Measurements from ENCODE around the gene MED13L. TPM values are rescaled to one million over a fixed set of nuclear protein-coding genes. Genes with fewer than 3 reads are reported as not detected.

The MED13L gene
- total RNA-seq, 5 donors from 2014 or later (not counting 1 experiment from before 2014, with no cell fraction given): 126 to 216 (median 133) TPM

DNA sequence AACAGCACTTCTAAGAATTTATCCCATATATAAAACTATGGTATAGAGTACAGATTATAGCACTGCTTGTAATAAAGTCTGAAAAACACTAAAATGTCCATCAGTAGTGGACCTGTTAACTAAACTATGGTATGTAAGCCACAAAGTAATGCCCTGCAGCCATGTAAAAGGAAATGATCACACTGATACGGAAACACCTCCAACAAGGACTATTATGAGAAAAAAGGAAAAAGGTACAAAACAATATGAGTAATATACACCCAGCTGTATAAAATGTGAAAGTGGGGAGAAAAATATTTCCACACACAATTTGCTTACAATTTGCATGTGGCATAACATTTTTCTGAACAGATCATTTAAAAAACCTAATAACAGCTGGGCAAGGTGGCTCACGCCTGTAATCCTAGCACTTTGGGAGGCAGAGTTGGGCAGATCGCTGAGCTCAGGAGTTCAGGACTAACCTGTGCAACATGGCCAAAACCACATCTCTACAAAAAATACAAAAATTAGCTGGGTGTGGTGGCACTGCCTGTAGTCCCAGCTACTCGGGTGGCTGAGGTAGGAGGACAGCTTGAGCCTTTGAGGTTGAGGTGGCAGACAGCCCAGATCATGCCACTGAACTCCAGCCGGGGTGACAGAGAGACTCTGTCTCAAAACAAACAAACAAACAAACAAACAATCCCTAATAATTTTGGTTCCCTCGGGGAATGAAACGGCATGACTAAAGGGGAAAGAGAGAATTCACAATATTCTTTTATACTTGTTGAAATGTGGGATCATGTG, 250.5 kb downstream of the MED13L start:
- Mint-ChIP-seq H3K4me3 (no peak overlapping the region), H3K27me3 (no peaks in the 10 kb centered on the region), H3K27ac (peak overlapping the region; percentile 54 to 67), H3K4me1 (peaks cover 43 to 48% (median 45%) of the 10 kb centered on the region in 3 donors), H3K36me3 (peaks cover 16% of the 10 kb centered on the region), H3K9me3 (no peaks in the 10 kb centered on the region)
- no peak for ATAC-seq (replicated peaks in 1 of 4)
- H3K9me3 ChIP-seq: no peaks in the 10 kb centered on the region
- H3K4me3 ChIP-seq (ENCODE audit: control insufficient read depth in 1 of 2, extremely low read depth in 1 of 2, low read length in 1 of 2): no peak overlapping the region
- H3K27ac ChIP-seq (ENCODE audit: low read length): no peak overlapping the region
- POLR2A ChIA-PET: interaction anchor here in 1 of 2 donors (0.6 kb wide), 1 partner anchor 13 kb away, joined by 5 read pairs; no protein-coding TSS in a partner anchor
- no CpG with 5 or more reads among the region's 7 CpGs for WGBS (ENCODE audit: insufficient coverage)
- H3K4me1 ChIP-seq (ENCODE audit: control insufficient read depth in 1 of 2, extremely low read depth in 1 of 2, insufficient read depth in 2 of 2, low read length in 2 of 2): no peaks in the 10 kb centered on the region
- H3K27me3 ChIP-seq (replicated peaks in 1 of 2; ENCODE audit: control insufficient read depth in 2 of 2, extremely low read depth in 1 of 2, insufficient read depth in 2 of 2, low read length in 1 of 2): no peaks in the 10 kb centered on the region
- H3K36me3 ChIP-seq (ENCODE audit: control insufficient read depth in 2 of 2, extremely low read depth in 1 of 2, insufficient read depth in 1 of 2, low read length in 1 of 2): no peaks in the 10 kb centered on the region
- CTCF ChIA-PET: interaction anchor here in 1 of 2 donors (0.6 kb wide), 1 partner anchor 791 kb away, joined by 3 read pairs; no protein-coding TSS in a partner anchor
- DNase-seq: no peak

DNA sequence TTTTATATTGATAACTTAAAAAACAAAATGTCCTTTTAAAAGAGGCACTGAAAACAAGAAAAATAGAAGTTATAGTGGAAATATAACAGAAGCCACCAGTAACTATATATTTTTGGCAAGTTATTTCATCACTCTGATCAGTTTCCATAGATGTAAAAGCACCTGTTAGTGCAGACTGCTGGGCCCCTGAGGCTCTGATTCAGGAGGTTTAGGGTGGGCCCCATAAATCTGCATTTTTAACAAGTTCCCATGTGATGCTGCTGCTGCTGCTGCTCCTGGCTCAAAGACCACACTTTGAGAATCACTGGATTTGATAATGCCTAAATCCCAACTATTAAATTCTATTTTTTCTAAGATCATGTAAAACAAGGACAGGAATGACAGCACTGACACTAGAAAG, 251.1 kb downstream of the MED13L start:
- H3K9me3 Mint-ChIP-seq: no peaks in the 10 kb centered on the region
- no peaks in the 10 kb centered on the region for H3K27me3 ChIP-seq (replicated peaks in 1 of 2; ENCODE audit: control insufficient read depth in 2 of 2, extremely low read depth in 1 of 2, insufficient read depth in 2 of 2, low read length in 1 of 2)
- H3K4me1 Mint-ChIP-seq: peaks cover 43 to 48% (median 45%) of the 10 kb centered on the region in 3 donors

DNA sequence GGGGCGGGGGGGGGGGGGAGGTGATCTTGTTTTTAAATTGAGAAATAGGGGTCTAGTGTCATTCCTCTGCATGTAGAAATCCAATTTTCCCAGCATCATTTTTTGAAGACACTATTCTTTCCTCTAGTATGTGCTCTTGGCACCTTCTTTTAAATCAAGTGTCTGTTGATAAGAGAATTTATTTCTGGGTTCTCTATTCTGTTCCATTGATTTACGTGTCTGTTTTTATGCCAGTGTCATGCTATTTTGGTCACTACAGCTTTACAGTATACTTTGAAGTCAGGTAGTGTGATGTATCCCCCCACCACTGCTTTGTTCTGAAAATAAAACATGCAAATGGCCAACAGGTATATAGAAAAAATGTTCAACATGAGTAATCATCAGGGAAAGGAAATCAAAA, 252.7 kb downstream of the MED13L start:
- H3K4me3 Mint-ChIP-seq: no peak overlapping the region
- H3K9me3 Mint-ChIP-seq: no peaks in the 10 kb centered on the region
- ChIA-PET CTCF (interaction anchor here in 1 of 2 donors (0.5 kb wide), 1 partner anchor 545 kb away, joined by 3 read pairs; no protein-coding TSS in a partner anchor), POLR2A (interaction anchor here in 1 of 2 donors (0.6 kb wide), 2 partner anchors 204 to 483 kb away, joined by 6 to 9 read pairs; no protein-coding TSS in a partner anchor)
- ATAC-seq (replicated peaks in 1 of 4) (no peak), DNase-seq (no peak)
- WGBS (ENCODE audit: insufficient coverage): no CpG with 5 or more reads among the region's 2 CpGs
- H3K27ac Mint-ChIP-seq: no peak overlapping the region
- H3K27ac ChIP-seq (ENCODE audit: low read length): no peak overlapping the region
- H3K36me3 Mint-ChIP-seq: peaks cover 7% of the 10 kb centered on the region
- peaks cover 0 to 8% of the 10 kb centered on the region in 2 donors for H3K36me3 ChIP-seq (ENCODE audit: control insufficient read depth in 2 of 2, extremely low read depth in 1 of 2, insufficient read depth in 1 of 2, low read length in 1 of 2)
- no peaks in the 10 kb centered on the region for H3K27me3 ChIP-seq (replicated peaks in 1 of 2; ENCODE audit: control insufficient read depth in 2 of 2, extremely low read depth in 1 of 2, insufficient read depth in 2 of 2, low read length in 1 of 2)
- no peaks in the 10 kb centered on the region for H3K9me3 ChIP-seq
- H3K27me3 Mint-ChIP-seq: no peaks in the 10 kb centered on the region
- H3K4me1 ChIP-seq (ENCODE audit: control insufficient read depth in 1 of 2, extremely low read depth in 1 of 2, insufficient read depth in 2 of 2, low read length in 2 of 2): no peaks in the 10 kb centered on the region
- H3K4me1 Mint-ChIP-seq: peaks cover 39 to 48% (median 43%) of the 10 kb centered on the region in 3 donors
- H3K4me3 ChIP-seq (ENCODE audit: control insufficient read depth in 1 of 2, extremely low read depth in 1 of 2, low read length in 1 of 2): no peak overlapping the region

More for the DNA sequence above, 251.1 kb downstream of the MED13L start:
- Histone ChIP-seq H3K36me3 (ENCODE audit: control insufficient read depth in 2 of 2, extremely low read depth in 1 of 2, insufficient read depth in 1 of 2, low read length in 1 of 2) (no peaks in the 10 kb centered on the region), H3K9me3 (no peaks in the 10 kb centered on the region), H3K4me3 (ENCODE audit: control insufficient read depth in 1 of 2, extremely low read depth in 1 of 2, low read length in 1 of 2) (no peak overlapping the region), H3K27ac (ENCODE audit: low read length) (no peak overlapping the region), H3K4me1 (ENCODE audit: control insufficient read depth in 1 of 2, extremely low read depth in 1 of 2, insufficient read depth in 2 of 2, low read length in 2 of 2) (no peaks in the 10 kb centered on the region)
- no peak overlapping the region for H3K27ac Mint-ChIP-seq
- peaks cover 16% of the 10 kb centered on the region for H3K36me3 Mint-ChIP-seq
- ChIA-PET CTCF (no interaction called here), POLR2A (interaction anchor here in 1 of 2 donors (0.6 kb wide), 1 partner anchor 14 kb away, joined by 5 read pairs; no protein-coding TSS in a partner anchor)
- H3K4me3 Mint-ChIP-seq: no peak overlapping the region
- no peaks in the 10 kb centered on the region for H3K27me3 Mint-ChIP-seq
- no peak for ATAC-seq (replicated peaks in 1 of 4)
- no peak for DNase-seq

DNA sequence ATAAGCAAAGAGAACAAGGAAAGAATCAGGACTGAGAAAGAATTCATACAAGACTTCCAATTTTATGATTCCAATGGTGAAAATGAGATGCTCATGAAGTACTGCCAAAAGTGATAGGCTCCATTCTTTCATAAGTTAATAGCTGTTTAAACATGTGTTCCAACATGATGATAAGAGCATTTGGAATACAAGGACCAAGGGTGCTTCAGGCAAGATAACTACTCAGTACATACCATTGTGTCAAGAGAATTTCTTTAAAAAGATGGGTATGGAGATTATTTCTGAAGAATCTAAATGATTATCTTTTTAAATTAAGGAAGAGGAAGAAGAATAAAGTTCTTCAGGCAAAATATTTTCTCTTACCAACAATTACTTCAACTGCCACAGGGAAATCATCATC, 258.1 kb downstream of the MED13L start:
- H3K27me3 Mint-ChIP-seq: no peaks in the 10 kb centered on the region

DNA sequence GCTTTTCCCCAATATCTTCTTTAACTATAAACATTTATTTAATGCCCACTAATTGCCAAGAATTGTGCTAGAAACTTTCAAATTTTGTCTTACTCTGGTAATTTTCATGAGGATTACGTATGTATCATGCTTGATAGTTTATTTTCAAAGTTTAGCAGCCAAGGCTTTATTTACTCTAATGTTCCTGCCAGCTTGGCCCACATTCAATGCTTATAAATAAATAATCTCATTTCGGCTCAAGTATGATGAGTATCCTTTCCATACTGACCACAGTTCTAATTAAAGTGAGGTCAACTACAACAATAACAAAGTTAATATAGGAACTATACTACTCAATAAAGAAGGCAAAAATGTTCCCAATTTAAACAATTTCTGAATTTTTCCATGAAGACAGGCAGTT, 259.2 kb downstream of the MED13L start:
- Mint-ChIP-seq H3K9me3 (no peaks in the 10 kb centered on the region), H3K36me3 (peaks cover 49% of the 10 kb centered on the region), H3K27ac (no peak overlapping the region), H3K4me1 (peaks cover 6 to 12% (median 7%) of the 10 kb centered on the region in 3 donors), H3K4me3 (no peak overlapping the region), H3K27me3 (no peaks in the 10 kb centered on the region)
- no CpG with 5 or more reads among the region's 2 CpGs for WGBS (ENCODE audit: insufficient coverage)
- no peak for ATAC-seq (replicated peaks in 1 of 4)
- Histone ChIP-seq H3K27me3 (replicated peaks in 1 of 2; ENCODE audit: control insufficient read depth in 2 of 2, extremely low read depth in 1 of 2, insufficient read depth in 2 of 2, low read length in 1 of 2) (no peaks in the 10 kb centered on the region), H3K9me3 (no peaks in the 10 kb centered on the region), H3K4me1 (ENCODE audit: control insufficient read depth in 1 of 2, extremely low read depth in 1 of 2, insufficient read depth in 2 of 2, low read length in 2 of 2) (no peaks in the 10 kb centered on the region), H3K27ac (ENCODE audit: low read length) (no peak overlapping the region), H3K36me3 (ENCODE audit: control insufficient read depth in 2 of 2, extremely low read depth in 1 of 2, insufficient read depth in 1 of 2, low read length in 1 of 2) (peaks cover 5 to 41% of the 10 kb centered on the region in 2 donors), H3K4me3 (ENCODE audit: control insufficient read depth in 1 of 2, extremely low read depth in 1 of 2, low read length in 1 of 2) (no peak overlapping the region)
- POLR2A ChIA-PET: no interaction called here
- DNase-seq: no peak
- CTCF ChIA-PET: no interaction called here

More for the DNA sequence above, 258.1 kb downstream of the MED13L start:
- Histone ChIP-seq H3K27me3 (replicated peaks in 1 of 2; ENCODE audit: control insufficient read depth in 2 of 2, extremely low read depth in 1 of 2, insufficient read depth in 2 of 2, low read length in 1 of 2) (no peaks in the 10 kb centered on the region), H3K36me3 (ENCODE audit: control insufficient read depth in 2 of 2, extremely low read depth in 1 of 2, insufficient read depth in 1 of 2, low read length in 1 of 2) (peaks cover 5 to 40% of the 10 kb centered on the region in 2 donors), H3K4me1 (ENCODE audit: control insufficient read depth in 1 of 2, extremely low read depth in 1 of 2, insufficient read depth in 2 of 2, low read length in 2 of 2) (no peaks in the 10 kb centered on the region), H3K4me3 (ENCODE audit: control insufficient read depth in 1 of 2, extremely low read depth in 1 of 2, low read length in 1 of 2) (no peak overlapping the region), H3K27ac (ENCODE audit: low read length) (no peak overlapping the region), H3K9me3 (no peaks in the 10 kb centered on the region)
- POLR2A ChIA-PET: interaction anchor here in 1 of 2 donors (0.6 kb wide), 1 partner anchor 806 kb away, joined by 3 read pairs; no protein-coding TSS in a partner anchor
- DNase-seq (no peak), ATAC-seq (replicated peaks in 1 of 4) (no peak)
- peaks cover 8 to 13% (median 12%) of the 10 kb centered on the region in 3 donors for H3K4me1 Mint-ChIP-seq
- no peaks in the 10 kb centered on the region for H3K9me3 Mint-ChIP-seq
- peak overlapping the region in 1 of 2 donors; percentile 37 for H3K27ac Mint-ChIP-seq
- H3K36me3 Mint-ChIP-seq: peaks cover 40% of the 10 kb centered on the region
- H3K4me3 Mint-ChIP-seq: no peak overlapping the region
- CTCF ChIA-PET: no interaction called here

DNA sequence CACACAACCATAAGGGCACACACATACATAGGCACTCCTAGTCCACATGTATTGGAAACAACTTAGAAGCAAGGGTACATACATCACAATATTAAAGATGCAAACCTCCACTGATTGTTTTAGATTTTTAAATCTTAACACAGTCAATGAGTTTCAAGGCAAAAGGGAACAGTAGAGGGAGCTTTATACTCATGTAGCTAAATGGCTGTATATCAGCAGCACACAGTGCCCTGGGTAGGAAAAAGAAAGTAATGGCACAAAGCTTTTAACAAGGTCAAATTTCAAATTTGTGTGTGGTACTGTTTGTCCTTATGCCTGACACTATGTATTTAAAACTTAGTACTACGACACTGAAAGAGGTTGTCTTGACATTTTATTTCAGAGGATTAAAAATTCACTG, 262.0 kb downstream of the MED13L start:
- Mint-ChIP-seq H3K9me3 (no peaks in the 10 kb centered on the region), H3K27me3 (no peaks in the 10 kb centered on the region), H3K27ac (peak overlapping the region in 1 of 2 donors; percentile 8), H3K4me3 (no peak overlapping the region), H3K4me1 (peaks cover 0 to 1% (median 0%) of the 10 kb centered on the region in 3 donors), H3K36me3 (peaks cover 61% of the 10 kb centered on the region)
- H3K27me3 ChIP-seq (replicated peaks in 1 of 2; ENCODE audit: control insufficient read depth in 2 of 2, extremely low read depth in 1 of 2, insufficient read depth in 2 of 2, low read length in 1 of 2): no peaks in the 10 kb centered on the region
- ATAC-seq (replicated peaks in 1 of 4): peak in 2 of 4 experiments; percentile 32 to 49
- ChIA-PET POLR2A (interaction anchor here in 1 of 2 donors (0.6 kb wide), 1 partner anchor 349 kb away, joined by 3 read pairs; no protein-coding TSS in a partner anchor), CTCF (interaction anchor here (0.5 to 1.3 kb wide), 5 partner anchors 220 to 693 kb away, joined by 3 to 6 read pairs (median 4); no protein-coding TSS in a partner anchor)
- no peak overlapping the region for H3K27ac ChIP-seq (ENCODE audit: low read length)
- no peaks in the 10 kb centered on the region for H3K4me1 ChIP-seq (ENCODE audit: control insufficient read depth in 1 of 2, extremely low read depth in 1 of 2, insufficient read depth in 2 of 2, low read length in 2 of 2)
- DNase-seq: peak in 1 of 35 experiments; percentile 31
- no CpG with 5 or more reads among the region's 1 CpG for WGBS (ENCODE audit: insufficient coverage)
- no peaks in the 10 kb centered on the region for H3K9me3 ChIP-seq
- peaks cover 10 to 58% of the 10 kb centered on the region in 2 donors for H3K36me3 ChIP-seq (ENCODE audit: control insufficient read depth in 2 of 2, extremely low read depth in 1 of 2, insufficient read depth in 1 of 2, low read length in 1 of 2)
- no peak overlapping the region for H3K4me3 ChIP-seq (ENCODE audit: control insufficient read depth in 1 of 2, extremely low read depth in 1 of 2, low read length in 1 of 2)

Data from T-cell (primary cell).